Uterus (tissue), 4 donors: ENCODE measurements around the gene ALOXE3. TPM values are rescaled to one million over a fixed set of nuclear protein-coding genes. Genes with fewer than 3 reads are reported as not detected.

Experiments used
- DNase-seq, 2 donors: peaks; one replicate each; pipeline ENCODE4 v3.0.0-alpha.2; 2019 to 2020
- H3K27ac ChIP-seq, 2 donors: fragments of 200-600 bp; sonication (generic); 1 replicate in 1 of 2; 2 replicates in 1 of 2; pipeline ENCODE4 v1.5.1; 2016 to 2018
- H3K27me3 ChIP-seq, 2 donors: fragments of 200-600 bp; sonication (generic); one replicate each; pipeline ENCODE4 v1.5.1; 2018 to 2019; ENCODE audit warnings: control low read depth in 1 of 2
- H3K36me3 ChIP-seq, 2 donors: fragments of 200-600 bp; sonication (generic); one replicate each; pipeline ENCODE4 v1.5.1; 2019; ENCODE audit warnings: control low read depth in 1 of 2
- H3K4me1 ChIP-seq, 2 donors: fragments of 200-600 bp; sonication (generic); one replicate each; pipeline ENCODE4 v1.5.1; 2018 to 2019; ENCODE audit warnings: control low read depth in 1 of 2
- H3K4me3 ChIP-seq, 2 donors: fragments of 200-600 bp; sonication (generic); 1 replicate in 1 of 2; 2 replicates in 1 of 2; pipeline ENCODE4 v1.5.1; 2018 to 2019; ENCODE audit warnings: mild to moderate bottlenecking in 1 of 2
- H3K9me3 ChIP-seq, 2 donors: fragments of 200-600 bp; sonication (generic); one replicate each; pipeline ENCODE4 v1.5.1; 2019; ENCODE audit warnings: control low read depth in 1 of 2
- POLR2A ChIP-seq, 2 donors: fragments of 450-650 bp; IDR thresholded peaks; one replicate each; pipeline ENCODE4 v1.6.1; 2016; ENCODE audit warnings: antibody characterized with exemption in 2 of 2, mild to moderate bottlenecking in 1 of 2, moderate library complexity in 1 of 2
- intact Hi-C: fragments of 100-400 bp; cut with DNase I; formaldehyde crosslinking; loops from one replicate; pipeline ENCODE4 v1.15.1; 2023; ENCODE audit warnings: low total_unique reads
- microRNA-seq: library from miRNA; unstranded; fragments of <30 nt; microRNA quantifications from one replicate; pipeline ENCODE4, GENCODE V29; 2016; ENCODE audit warnings: borderline microRNAs expressed, borderline replicate concordance
- small RNA-seq: library from RNA; depleted of rRNA; stranded (forward); fragments of <200 nt; gene quantifications from one replicate; pipeline ENCODE3, GENCODE V24; 2016
- total RNA-seq, 4 donors: library from RNA; depleted of rRNA in 3 of 4; stranded (reverse); fragments of >200 nt in 3 of 4; gene quantifications; one replicate each; pipeline versions ENCODE4 v1.1.0 to v1.2.4, GENCODE V29; 2014 to 2023
- TF ChIP-seq, protein P1 (sequence below), 4 experiments: fragments of 200-600 bp in 2 of 4; fragments of 450-650 bp in 2 of 4; sonication (generic) in 2 of 4; IDR thresholded peaks; one replicate each; pipeline ENCODE4 v1.5.1; 2016 to 2019; ENCODE audit warnings: antibody characterized with exemption in 4 of 4, mild to moderate bottlenecking in 2 of 4, moderate library complexity in 1 of 4
- donor health status: DM: yes; HTN: yes; CAD: no.

Gene ALOXE3
- total RNA-seq, 4 donors from 2014 or later: 0.26 TPM; not detected in 3

DNA sequence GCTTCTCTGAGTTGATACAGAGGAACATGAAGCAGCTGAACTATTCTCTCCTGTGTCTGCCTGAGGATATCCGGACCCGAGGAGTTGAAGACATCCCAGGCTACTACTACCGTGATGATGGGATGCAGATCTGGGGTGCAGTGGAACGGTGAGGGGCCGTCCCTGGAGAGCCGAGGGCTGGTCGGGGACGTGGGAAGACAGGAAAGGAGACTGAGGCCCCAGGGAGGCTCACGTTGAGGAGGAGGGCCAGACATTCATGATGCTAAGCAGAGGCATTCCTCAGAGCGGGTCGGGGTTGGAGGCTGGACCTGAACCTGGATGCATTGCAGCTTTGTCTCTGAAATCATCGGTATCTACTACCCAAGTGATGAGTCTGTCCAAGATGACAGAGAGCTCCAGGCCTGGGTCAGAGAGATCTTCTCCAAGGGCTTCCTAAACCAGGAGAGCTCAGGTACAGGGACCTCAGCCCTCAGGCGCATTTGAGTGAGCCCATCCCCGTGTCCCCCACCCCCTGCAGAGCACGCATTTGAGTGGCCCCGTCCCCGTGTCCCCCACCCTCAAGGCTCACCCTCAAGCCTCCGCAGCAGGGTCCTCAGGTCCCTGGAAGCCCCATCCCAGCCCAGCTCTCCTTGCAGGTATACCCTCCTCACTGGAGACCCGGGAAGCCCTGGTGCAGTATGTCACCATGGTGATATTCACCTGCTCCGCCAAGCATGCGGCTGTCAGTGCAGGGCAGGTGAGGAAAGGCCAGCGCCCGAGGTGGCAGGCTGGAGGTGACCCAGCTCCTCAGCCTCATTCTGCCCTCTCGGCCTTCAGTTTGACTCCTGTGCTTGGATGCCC, 71.2 kb downstream of the ALOXE3 start:
- Histone ChIP-seq H3K4me1 (no peaks in the 10 kb centered on the region), H3K9me3 (no peaks in the 10 kb centered on the region), H3K27me3 (no peaks in the 10 kb centered on the region), H3K36me3 (no peaks in the 10 kb centered on the region), H3K4me3 (no peak overlapping the region), H3K27ac (no peak overlapping the region)
- TF ChIP-seq, protein P1, sequence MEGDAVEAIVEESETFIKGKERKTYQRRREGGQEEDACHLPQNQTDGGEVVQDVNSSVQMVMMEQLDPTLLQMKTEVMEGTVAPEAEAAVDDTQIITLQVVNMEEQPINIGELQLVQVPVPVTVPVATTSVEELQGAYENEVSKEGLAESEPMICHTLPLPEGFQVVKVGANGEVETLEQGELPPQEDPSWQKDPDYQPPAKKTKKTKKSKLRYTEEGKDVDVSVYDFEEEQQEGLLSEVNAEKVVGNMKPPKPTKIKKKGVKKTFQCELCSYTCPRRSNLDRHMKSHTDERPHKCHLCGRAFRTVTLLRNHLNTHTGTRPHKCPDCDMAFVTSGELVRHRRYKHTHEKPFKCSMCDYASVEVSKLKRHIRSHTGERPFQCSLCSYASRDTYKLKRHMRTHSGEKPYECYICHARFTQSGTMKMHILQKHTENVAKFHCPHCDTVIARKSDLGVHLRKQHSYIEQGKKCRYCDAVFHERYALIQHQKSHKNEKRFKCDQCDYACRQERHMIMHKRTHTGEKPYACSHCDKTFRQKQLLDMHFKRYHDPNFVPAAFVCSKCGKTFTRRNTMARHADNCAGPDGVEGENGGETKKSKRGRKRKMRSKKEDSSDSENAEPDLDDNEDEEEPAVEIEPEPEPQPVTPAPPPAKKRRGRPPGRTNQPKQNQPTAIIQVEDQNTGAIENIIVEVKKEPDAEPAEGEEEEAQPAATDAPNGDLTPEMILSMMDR (IDR thresholded peaks at IDR 0.05): no peak
- TF ChIP-seq POLR2A (IDR thresholded peaks at IDR 0.05): no peak
- intact Hi-C loops: no loop called here
- DNase-seq: no peak

DNA sequence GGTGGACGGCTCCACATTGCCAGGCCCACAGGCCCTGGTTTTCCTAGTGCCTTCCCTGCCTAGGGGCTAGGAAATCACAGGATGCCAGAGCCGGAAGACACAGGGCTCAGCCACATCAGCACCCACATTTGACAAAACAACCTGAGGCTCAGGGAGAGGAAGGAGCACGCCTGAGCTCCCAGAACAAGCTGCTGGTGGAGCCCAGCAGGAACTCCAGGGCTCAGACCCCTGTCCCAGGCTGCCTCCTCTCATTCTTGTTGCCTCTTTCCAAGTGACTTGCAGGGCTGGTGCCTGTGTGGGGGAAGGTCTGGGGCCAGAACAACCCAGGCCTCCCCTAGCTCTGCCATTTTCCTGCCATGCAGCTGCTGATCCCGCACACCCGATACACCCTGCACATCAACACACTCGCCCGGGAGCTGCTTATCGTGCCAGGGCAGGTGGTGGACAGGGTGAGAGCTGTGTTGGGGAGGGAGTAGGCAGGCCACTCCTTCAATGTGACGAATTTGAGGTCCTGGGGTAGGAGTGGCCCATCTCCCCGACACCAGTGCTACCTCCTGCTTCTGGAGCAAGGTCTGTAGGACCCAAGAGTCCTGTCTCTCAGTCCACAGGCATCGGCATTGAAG, 71.9 kb downstream of the ALOXE3 start:
- Histone ChIP-seq H3K27me3 (no peaks in the 10 kb centered on the region), H3K9me3 (no peaks in the 10 kb centered on the region)
- intact Hi-C loops: no loop called here

More for the DNA sequence above, 71.9 kb downstream of the ALOXE3 start:
- no peak for DNase-seq
- no peaks in the 10 kb centered on the region for H3K36me3 ChIP-seq
- no peaks in the 10 kb centered on the region for H3K4me1 ChIP-seq
- no peak overlapping the region for H3K27ac ChIP-seq
- H3K4me3 ChIP-seq: no peak overlapping the region
- TF ChIP-seq, protein P1 (IDR thresholded peaks at IDR 0.05): no peak
- TF ChIP-seq POLR2A (IDR thresholded peaks at IDR 0.05): no peak

Small RNA genes within 50 kb of the gene (microRNA-seq; reads per million reads assigned to microRNA genes)
- not detected for gene MIR4314
- not detected for gene MIR6883

Small RNA genes within 50 kb of the gene (small RNA-seq; reads per million reads assigned to genes)
- gene MIR4314: not detected

Other genes with a start within 250 kb of the ALOXE3 start
- 100 to 1,000 TPM in 3 of 4 donors, 10 to 100 TPM in 1; 81.0 to 165 (median 133) TPM for gene CHD3, start 229.7 kb downstream of the ALOXE3 start, total RNA-seq
- gene RNF227, start 202.2 kb downstream of the ALOXE3 start, total RNA-seq: 1 to 10 TPM in 3 of 4 donors, under 1 TPM in 1; under 0.01 to 9.8 (median 5.3) TPM
- gene KCNAB3, start 188.7 kb downstream of the ALOXE3 start, total RNA-seq: 10 to 100 TPM in 2 of 4 donors, 1 to 10 TPM in 1, not detected in 1; 3.4 to 32.7 (median 19.5) TPM
- 10 to 100 TPM; 24.1 to 67.5 (median 27.8) TPM for gene TRAPPC1, start 186.6 kb downstream of the ALOXE3 start, total RNA-seq
- 10 to 100 TPM in 3 of 4 donors, 1 to 10 TPM in 1; 7.1 to 58.5 (median 26.1) TPM for gene CNTROB, start 186.3 kb downstream of the ALOXE3 start, total RNA-seq
- gene GUCY2D, start 115.9 kb downstream of the ALOXE3 start, total RNA-seq: under 1 TPM in 1 of 4 donors, not detected in 3; 0.14 TPM
- gene ALOX15B, start 79.5 kb downstream of the ALOXE3 start, total RNA-seq: 1 to 10 TPM in 1 of 4 donors, under 1 TPM in 2, not detected in 1; 0.14 to 1.5 (median 0.24) TPM
- gene ALOX12B, start 30.8 kb downstream of the ALOXE3 start, total RNA-seq: not detected
- under 1 TPM in 1 of 4 donors, not detected in 3; 0.61 TPM for gene HES7, start 5.6 kb upstream of the ALOXE3 start, total RNA-seq
- 100 to 1,000 TPM in 3 of 4 donors, 10 to 100 TPM in 1; 20.0 to 396 (median 163) TPM for gene PER1, start 33.9 kb upstream of the ALOXE3 start, total RNA-seq
- gene VAMP2, start 44.4 kb upstream of the ALOXE3 start, total RNA-seq: 100 to 1,000 TPM in 1 of 4 donors, 10 to 100 TPM in 2, 1 to 10 TPM in 1; 6.7 to 150 (median 14.1) TPM
- gene TMEM107, start 57.9 kb upstream of the ALOXE3 start, total RNA-seq: 10 to 100 TPM in 3 of 4 donors, under 1 TPM in 1; 0.77 to 42.6 (median 25.1) TPM
- 1 to 10 TPM in 3 of 4 donors, under 1 TPM in 1; under 0.01 to 9.0 (median 6.1) TPM for gene BORCS6, start 71.7 kb upstream of the ALOXE3 start, total RNA-seq
- 10 to 100 TPM in 1 of 4 donors, not detected in 3; 12.8 TPM for gene AURKB, start 92.1 kb upstream of the ALOXE3 start, total RNA-seq
- 10 to 100 TPM in 3 of 4 donors, 1 to 10 TPM in 1; 8.2 to 83.0 (median 20.0) TPM for gene CTC1, start 129.5 kb upstream of the ALOXE3 start, total RNA-seq
- 10 to 100 TPM; 13.6 to 54.0 (median 40.0) TPM for gene PFAS, start 130.8 kb upstream of the ALOXE3 start, total RNA-seq
- gene RANGRF, start 170.2 kb upstream of the ALOXE3 start, total RNA-seq: 10 to 100 TPM in 2 of 4 donors, 1 to 10 TPM in 2; 5.1 to 39.6 (median 16.4) TPM
- 1 to 10 TPM in 2 of 4 donors, under 1 TPM in 2; 0.29 to 3.4 (median 0.95) TPM for gene SLC25A35, start 176.9 kb upstream of the ALOXE3 start, total RNA-seq
- gene ARHGEF15, start 191.7 kb upstream of the ALOXE3 start, total RNA-seq: 10 to 100 TPM in 1 of 4 donors, 1 to 10 TPM in 3; 1.0 to 35.5 (median 4.8) TPM
- not detected for gene ODF4, start 221.3 kb upstream of the ALOXE3 start, total RNA-seq